Measurements from ENCODE around the gene YY1AP1.
"Not testable (repeated sequence)": the region's sequence is repeated elsewhere in the genome, so short reads cannot be mapped to it uniquely, and the experiment has no call there.

DNA sequence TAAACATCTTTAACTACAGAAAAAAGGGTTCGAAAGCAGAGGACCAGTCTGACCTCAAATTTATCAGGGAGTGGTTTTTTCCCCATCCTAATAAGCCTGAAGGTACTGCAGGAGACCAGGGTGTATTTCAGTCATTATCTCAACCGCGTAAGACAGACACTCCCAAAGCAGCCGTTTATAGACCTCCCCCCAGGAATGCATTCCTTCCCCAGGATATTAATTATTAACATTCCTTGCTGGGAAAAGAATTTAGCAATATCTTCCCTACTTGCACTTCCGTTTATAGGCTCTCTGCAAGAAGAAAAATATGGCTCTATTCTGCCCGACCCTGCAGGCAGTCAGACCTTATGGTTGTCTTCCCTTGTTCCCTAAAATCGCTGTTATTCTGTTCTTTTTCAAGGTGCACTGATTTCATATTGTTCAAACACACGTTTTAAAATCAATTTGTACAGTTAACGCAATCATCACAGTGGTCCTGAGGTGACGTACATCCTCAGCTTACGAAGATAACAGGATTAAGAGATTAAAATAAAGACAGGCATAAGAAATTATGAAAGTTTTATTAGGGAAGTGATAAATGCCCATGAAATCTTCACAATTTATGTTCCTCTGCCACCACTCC, 45.9 kb downstream of the YY1AP1 start:
- TF ChIP-seq POLR2AphosphoS5 (IDR thresholded peaks at IDR 0.05): not testable (repeated sequence)
- TF ChIP-seq, protein P1, sequence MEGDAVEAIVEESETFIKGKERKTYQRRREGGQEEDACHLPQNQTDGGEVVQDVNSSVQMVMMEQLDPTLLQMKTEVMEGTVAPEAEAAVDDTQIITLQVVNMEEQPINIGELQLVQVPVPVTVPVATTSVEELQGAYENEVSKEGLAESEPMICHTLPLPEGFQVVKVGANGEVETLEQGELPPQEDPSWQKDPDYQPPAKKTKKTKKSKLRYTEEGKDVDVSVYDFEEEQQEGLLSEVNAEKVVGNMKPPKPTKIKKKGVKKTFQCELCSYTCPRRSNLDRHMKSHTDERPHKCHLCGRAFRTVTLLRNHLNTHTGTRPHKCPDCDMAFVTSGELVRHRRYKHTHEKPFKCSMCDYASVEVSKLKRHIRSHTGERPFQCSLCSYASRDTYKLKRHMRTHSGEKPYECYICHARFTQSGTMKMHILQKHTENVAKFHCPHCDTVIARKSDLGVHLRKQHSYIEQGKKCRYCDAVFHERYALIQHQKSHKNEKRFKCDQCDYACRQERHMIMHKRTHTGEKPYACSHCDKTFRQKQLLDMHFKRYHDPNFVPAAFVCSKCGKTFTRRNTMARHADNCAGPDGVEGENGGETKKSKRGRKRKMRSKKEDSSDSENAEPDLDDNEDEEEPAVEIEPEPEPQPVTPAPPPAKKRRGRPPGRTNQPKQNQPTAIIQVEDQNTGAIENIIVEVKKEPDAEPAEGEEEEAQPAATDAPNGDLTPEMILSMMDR (IDR thresholded peaks at IDR 0.05): not testable (repeated sequence)
